ENCODE data around the gene PTTG2. TPM values are rescaled to one million over a fixed set of nuclear protein-coding genes. Genes with fewer than 3 reads are reported as not detected.

The PTTG2 gene
- total RNA-seq, 1 donor from 2014 or later = 1.0 TPM

DNA sequence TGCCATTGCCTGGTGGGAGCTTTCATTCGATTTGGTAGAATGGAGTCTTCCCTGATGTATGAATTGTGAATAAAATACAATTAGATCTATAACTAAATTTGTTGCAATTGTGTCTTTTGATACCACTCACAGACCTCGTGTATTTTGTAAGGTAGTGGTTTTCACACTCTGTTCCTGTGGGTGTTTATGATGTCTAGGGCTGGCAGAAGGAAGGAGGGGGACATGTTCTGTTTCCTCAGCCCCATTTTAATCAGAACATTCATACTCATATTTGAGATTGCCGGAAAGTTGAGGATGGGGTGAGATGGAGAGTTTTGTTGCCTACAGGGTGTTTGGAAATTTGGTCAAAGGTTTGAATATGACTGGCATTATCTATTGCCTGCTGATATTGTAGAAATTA, 42.9 kb downstream of the PTTG2 start:
- intact Hi-C loops (cut with micrococcal nuclease) = no loop called here
- no peak for DNase-seq
- no peak for ATAC-seq

DNA sequence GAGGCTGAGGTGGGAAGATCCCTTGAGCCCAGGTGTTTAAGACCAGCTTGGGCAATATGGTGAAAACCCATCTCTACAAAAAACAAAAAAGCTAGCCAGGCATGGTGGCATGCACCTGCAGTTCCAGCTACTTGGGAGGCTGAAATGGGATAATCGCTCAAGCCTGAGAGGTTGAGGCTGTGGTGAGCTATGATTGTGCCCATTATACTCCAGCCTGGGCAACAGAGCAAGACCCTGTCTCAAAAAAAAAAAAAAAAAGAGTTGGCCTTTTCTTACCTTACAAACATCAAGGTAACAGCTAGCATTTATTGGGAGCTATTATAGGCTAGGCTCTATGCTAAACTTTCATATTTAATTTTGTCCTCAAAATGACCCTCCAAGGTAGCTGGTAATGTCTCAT, 43.4 kb downstream of the PTTG2 start:
- ATAC-seq (no peak), DNase-seq (no peak)
- intact Hi-C loops (cut with micrococcal nuclease) = no loop called here

DNA sequence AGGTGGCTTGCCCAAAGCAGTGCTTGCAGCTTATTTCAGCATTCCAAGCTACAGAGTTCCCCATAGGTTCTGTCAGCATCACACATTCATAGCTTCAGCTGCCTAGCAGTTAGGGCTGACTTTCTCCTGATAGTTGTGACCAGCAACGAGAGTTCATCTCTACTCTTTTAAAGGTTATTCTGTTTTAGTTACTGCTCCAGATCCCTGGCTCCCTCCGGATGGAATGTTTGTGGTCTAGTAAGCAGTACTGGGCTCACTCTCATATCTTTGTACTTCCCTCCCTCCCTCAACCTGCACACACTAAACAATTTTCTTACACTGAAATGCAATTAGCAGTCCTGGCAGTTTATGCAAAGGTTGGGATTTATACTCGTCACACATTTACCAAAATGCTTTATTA, 43.9 kb downstream of the PTTG2 start:
- intact Hi-C loops (cut with micrococcal nuclease) = no loop called here
- DNase-seq = no peak
- peak; percentile 23 for ATAC-seq

DNA sequence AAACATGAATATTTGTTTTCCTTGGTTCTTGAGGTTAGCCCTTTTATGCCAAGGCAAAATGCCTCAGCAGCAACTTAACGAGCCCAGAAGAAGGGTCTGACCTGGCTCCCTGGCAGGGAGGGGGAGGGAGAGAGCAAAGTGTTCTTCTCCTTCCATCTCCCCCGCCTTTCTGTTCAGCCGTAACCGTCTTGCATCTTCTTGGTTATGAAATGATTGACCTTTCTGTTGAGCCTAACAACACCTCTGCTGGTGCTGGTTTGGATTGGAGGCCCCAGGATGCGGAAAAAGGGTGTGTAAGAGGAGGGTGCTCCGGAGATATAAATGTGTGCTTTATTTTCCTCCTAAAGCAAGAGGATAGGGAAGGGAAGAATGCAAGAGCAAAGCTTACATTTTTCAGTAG, 44.7 kb downstream of the PTTG2 start:
- intact Hi-C loops (cut with micrococcal nuclease) = no loop called here
- ATAC-seq (no peak), DNase-seq (no peak)

DNA sequence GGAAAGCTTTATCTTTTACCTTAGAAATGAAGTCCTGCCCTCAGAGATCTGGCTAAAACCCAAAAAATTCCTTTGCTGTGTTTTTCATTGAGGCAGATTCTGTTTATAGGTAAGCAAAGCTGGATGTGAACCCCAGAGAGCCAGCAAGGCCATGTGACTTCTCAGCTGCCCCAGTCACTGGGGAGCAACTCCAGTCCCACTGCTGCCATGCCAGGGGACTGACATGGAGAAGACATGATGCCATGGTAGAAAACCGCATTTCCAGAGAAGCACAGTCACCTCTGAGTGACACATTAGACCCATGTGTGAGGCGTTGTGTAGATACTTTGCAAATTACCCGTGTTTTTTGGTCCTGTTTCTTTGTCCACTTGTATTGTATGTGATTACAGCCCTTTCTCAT, 45.4 kb downstream of the PTTG2 start:
- intact Hi-C loops (cut with micrococcal nuclease) = no loop called here
- peak; percentile 46 for ATAC-seq

DNA sequence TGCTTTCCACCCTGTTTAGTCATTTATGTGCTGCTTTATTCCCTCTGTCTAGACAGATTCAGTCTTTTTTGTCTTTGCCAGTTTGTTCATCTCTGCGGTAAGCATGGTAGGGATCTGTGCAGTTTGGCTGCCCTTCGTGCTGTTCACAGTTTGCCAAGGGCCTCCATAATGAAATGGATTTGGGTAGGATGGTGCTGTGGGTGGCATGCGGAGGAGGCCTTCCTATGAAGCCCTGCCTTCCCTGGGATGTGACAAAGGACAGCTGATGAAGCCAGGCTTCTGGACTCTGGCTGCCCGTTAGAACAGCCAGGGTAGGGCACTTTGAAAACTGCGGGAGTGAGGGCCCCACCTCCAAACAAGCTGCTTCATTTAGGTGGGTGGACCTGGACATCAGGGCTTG, 47.4 kb downstream of the PTTG2 start:
- ATAC-seq = no peak
- intact Hi-C loops (cut with micrococcal nuclease) = no loop called here
- no peak for DNase-seq

More for the DNA sequence above, 45.4 kb downstream of the PTTG2 start:
- no peak for DNase-seq

DNA sequence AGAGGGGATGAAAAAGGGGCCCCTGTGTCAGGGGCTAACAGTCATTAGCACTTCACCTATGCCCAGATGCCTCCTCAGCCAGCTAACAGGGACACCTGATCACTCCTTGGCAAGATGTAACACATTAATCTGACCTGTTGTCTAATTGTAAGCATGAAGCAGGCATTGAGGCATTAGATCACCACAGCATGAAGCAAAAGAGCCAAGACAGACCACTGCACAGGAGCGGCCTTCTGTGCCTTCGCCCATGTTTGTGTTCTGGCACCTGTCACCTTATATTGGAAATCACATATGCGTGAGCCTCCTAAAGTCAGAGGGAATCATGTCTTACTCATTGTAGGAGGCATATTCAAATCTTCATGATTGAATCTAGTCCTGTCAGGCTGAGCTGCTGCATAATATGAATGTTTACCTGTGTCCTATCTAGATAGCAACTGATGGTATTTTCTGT, 48.4 kb downstream of the PTTG2 start:
- intact Hi-C loops (cut with micrococcal nuclease) = no loop called here
- DNase-seq (no peak), ATAC-seq (no peak)

DNA sequence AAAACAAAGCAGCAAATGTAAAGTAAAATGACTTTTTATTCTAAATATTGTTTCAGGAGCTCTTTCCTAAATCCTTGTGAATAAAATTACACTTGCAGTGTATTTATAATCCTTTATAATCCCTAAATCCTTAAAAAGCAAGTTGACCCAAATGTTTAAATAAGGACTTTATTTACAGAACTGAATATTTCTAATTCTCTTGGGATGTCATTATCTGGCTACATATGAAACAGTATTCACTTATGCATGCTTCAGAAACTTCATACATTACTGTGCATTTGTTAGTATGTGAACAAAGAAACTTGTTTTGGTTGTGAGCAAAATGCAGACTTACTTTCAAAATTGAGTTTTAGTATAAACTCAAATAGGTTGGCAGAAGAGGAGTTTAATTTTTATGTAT, 49.2 kb downstream of the PTTG2 start:
- intact Hi-C loops (cut with micrococcal nuclease) = no loop called here
- DNase-seq = no peak
- no peak for ATAC-seq

DNA sequence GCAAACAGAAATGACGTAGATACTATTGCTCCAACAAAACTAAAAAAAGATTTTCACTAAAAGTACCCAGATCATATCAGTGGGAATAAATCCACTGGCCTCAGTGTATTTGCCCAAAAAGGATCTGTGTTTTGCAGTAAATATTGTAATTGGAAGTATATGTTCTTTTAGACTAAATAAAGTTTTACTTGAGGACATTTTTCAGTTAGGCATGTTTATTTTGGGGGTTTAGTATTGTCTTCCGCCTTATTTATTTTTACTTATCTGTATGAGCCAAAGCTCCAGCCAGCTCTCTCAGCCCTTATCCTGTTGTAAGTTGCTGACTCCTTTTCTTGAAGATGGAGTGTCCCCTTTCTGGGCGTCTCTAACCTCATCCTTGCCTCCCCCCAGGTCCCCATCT, 49.8 kb downstream of the PTTG2 start:
- intact Hi-C loops (cut with micrococcal nuclease) = no loop called here
- ATAC-seq (no peak), DNase-seq (no peak)

Other genes with a start within 250 kb of the PTTG2 start
- 12.8 TPM for gene PGM2, start 133.7 kb upstream of the PTTG2 start, total RNA-seq
- 118 TPM for gene TBC1D1, start 69.3 kb upstream of the PTTG2 start, total RNA-seq

Measured in left ventricle myocardium superior (tissue), 1 donor.